Measurements from ENCODE around the gene RB1.
"Not testable (repeated sequence)": the region's sequence is repeated elsewhere in the genome, so short reads cannot be mapped to it uniquely, and the experiment has no call there.

The RB1 gene

GRCh38 chr13:48412881-48413351 is 109.4 kb downstream of the RB1 start, which contains the start of gene LPAR6:
TSS of gene LPAR6 (minus strand) at chr13:48413113. CDS start at chr13:48412423, 690 bp downstream.
- no peak for DNase-seq

GRCh38 chr13:48414501-48414900 is 111.0 kb downstream of the RB1 start:
- DNase-seq, result no peak

GRCh38 chr13:48415516-48415915 is 112.0 kb downstream of the RB1 start:
- DNase-seq, result no peak

DNA sequence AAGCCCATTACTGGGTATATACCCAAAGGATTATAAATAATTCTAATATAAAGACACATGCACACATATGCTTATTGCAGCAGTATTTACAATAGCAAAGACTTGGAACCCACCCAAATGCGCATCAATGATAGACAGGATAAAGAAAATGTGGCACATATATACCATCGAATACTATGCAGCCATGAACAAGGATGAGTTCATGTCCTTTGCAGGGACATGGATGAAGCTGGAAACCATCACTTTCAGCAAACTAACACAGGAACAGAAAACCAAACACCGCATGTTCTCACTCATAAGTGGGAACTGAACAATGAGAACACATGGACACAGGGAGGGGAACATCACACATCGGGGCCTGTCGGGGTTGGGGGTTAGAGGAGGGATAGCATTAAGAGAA is 118.5 kb downstream of the RB1 start:
- not testable (repeated sequence) for DNase-seq

- no peak for DNase-seq
These were observed 120.7 kb downstream of the RB1 start for GRCh38 chr13:48424212-48424611.

DNA sequence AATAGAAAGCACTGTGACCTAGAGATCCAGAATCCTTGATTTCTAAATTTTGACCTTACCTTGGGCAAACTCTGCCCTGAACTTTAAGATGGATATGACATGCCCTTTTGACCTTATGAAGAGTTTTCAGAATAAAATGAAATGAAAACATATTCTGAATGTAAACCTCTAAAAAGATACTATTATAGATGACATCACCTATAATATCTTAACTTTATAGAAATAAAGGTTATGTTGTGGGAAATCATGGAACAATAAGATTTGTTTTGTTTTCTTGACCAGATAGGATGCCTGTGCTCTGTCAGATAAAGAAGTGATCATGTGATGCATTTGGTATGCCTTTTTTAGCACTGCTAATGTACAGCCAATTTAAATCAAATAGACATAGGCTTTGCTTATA is 122.5 kb downstream of the RB1 start:
- DNase-seq, result no peak

DNA sequence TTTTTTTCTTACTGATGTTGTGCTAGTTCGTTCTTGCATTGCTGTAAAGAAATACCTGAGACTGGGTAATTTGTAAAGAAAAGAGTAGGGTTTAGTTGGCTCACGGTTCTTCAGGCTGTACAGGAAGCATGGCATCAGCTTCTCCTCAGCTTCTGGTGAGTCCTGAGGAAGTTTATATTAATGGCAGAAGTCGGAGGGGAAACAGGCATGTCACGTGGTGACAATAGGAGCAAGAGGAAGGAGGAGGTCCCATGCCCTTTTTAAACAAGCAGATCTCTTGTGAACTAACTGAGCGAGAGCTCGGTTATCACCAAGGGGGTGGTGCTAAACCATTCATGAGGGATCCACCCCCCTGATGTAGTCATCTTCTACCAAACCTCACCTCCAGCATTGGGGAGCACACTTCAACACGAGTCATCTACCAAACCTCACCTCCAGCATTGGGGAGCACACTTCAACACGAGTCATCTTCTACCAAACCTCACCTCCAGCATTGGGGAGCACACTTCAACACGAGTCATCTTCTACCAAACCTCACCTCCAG is 123.3 kb downstream of the RB1 start:
- not testable (repeated sequence) for DNase-seq

DNA sequence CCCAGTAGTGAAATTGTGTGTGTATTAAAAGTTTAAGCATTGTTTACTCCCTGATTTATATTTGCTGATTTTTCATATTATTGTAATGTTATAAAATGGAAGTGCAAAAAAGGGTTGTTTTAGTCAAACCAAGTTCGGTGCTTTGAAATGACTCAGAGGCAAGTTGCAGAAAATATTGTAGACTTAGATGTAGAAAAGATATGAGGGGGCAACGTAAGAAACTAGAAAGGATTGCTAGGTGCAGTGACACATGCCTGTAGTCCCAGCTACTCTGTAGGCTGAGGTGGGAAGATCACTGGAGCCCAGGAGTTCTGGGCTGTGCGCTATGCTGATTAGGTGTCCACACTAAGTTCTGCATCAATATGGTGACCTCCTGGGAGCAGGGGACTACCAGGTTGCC is 125.5 kb downstream of the RB1 start:
- no peak for DNase-seq

GRCh38 chr13:48429886-48430285 is 126.3 kb downstream of the RB1 start:
- no peak for DNase-seq

- no peak for DNase-seq
These were observed 127.9 kb downstream of the RB1 start for GRCh38 chr13:48431431-48431830.

GRCh38 chr13:48431987-48432615 is 128.6 kb downstream of the RB1 start:
- no peak for DNase-seq

DNA sequence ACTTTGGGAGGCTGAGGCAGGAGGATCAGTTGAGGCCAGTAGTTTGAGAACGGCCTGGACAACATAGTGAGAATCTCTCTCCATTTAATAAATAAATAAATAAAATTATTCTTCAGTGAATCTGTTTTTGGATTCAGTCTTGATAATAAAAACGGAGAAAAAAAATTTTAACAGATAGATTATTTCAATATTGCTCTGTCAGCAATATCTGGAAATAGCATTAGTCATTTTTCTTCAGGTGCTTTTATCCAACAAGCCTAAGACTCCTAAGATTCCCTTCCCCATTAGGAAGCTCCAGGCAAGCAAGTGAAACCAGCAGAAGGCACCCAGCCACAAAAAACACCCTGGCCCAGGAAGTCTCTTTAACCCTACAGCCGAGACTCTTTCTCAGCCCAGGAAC is 130.6 kb downstream of the RB1 start:
- no peak for DNase-seq

GRCh38 chr13:48436661-48437288 is 133.2 kb downstream of the RB1 start:
- DNase-seq, result no peak

- no peak for DNase-seq
These were observed 133.8 kb downstream of the RB1 start for GRCh38 chr13:48437371-48437770.

DNA sequence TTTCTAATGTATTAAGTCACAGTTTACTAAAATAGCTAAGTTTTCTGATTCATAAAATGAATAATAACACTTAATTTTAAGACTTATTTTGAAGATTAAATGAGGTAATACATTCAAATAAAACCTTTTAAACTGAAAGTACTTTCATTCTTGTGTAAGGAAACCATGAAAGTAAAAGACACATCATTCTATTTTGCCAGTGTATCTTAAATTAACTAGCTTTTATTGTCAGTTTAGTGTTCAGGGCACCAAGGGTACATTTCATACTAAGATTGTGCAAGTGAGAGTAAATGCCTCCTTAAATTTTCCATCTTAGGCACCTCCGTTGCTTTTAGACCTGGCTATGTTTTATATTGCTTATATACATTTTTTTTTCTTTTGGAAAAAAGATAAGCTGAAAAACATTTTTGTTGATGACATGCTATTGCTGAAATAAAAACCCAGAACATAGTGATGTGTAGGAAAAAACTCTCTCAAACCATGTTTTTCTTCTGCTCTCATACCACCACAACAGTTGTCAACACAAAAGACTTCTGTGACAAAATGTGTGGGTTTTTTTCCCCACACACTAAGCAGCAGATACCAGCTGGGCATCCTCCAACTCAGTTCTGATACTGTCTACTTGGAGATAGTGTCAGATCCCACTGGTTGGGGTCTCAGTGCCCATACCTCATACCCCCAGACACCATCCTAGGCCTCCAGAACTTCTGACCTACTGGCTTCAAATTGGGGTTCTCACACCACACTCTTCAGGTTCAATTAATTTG is 140.1 kb downstream of the RB1 start:
- DNase-seq, result no peak

DNA sequence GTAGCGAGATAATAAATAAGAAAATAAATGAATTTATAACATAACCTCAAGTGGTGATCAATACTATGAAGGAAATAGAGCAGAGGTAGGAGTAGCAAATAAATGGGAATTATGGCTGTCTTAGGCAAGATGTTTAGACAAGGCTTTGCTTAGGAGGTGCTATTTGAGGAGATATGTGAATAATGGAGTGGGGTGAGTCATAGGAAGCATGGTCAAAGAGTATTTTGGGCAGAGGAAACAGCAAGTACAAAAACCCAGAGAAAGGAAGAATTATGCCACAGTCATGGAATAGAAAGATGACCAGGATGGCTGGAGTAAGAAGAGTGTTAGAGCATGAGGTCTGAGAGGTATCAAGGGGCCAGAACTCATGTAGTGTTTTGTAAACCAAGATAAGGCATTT is 142.9 kb downstream of the RB1 start:
- DNase-seq, result no peak

- no peak for DNase-seq
These were observed 144.9 kb downstream of the RB1 start for GRCh38 chr13:48448285-48448958.

GRCh38 chr13:48448959-48449614 is 145.5 kb downstream of the RB1 start:
- DNase-seq, result no peak

GRCh38 chr13:48449656-48450055 is 146.1 kb downstream of the RB1 start:
- DNase-seq, result no peak

DNA sequence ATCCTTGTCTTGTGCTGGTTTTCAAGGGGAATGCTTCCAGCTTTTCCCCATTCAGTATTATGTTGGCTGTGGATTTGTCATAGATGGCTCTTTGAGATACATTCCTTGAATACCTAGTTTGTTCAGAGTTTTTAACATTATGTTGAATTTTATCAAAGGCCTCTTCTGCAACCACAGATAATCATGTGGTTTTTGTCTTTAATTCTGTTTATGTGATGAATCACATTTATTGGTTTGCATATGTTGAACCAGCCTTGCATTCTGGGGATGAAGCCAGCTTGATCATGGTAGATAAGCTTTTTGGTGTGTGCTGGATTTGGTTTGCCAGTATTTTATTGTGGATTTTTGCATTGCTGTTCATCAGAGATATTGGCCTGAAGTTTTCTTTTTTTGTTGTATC is 147.6 kb downstream of the RB1 start:
- not testable (repeated sequence) for DNase-seq

DNA sequence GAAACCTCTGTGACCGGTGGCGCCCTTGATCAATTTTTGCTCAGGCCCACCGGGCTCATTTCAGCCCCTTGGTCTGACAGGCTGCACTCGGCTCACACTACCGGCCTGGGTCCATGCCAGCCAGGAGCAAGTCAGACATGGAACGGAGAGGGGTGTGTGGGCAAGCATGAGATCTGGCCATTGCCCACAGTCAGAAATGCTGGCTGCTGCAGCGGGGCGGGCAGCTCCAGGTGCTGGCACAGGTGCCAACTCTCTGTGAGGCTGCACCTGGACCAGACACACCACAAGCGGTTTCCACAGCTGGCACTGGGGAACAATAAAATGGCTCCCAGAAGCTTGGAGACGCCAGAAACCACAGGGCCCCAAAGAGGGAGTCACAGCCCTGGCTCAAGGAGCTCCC is 153.0 kb downstream of the RB1 start:
- no peak for DNase-seq

- DNase-seq, result no peak
These were observed 154.2 kb downstream of the RB1 start for GRCh38 chr13:48457578-48458242.

Data from NCI-H2107 (cell line).